GM12891 (cell line): ENCODE measurements around the gene NDUFS7. TPM values are rescaled to one million over a fixed set of nuclear protein-coding genes. Genes with fewer than 3 reads are reported as not detected.

Source experiments
- DNase-seq: peaks from one replicate; pipeline ENCODE4 v3.0.0; 2011; ENCODE audit warnings: low spot score; ENCODE audit not compliant: insufficient read length
- FAIRE-seq: peaks from 2 replicates; lab custom pipeline; 2011; peaks lifted over from hg19 to GRCh38; lab: Jason Lieb, UNC
- PAX5 ChIP-seq: IDR thresholded peaks from 2 replicates; pipeline ENCODE4 v1.6.1; 2011; ENCODE audit warnings: low read length, moderate library complexity, mild to moderate bottlenecking; ENCODE audit not compliant: insufficient read depth, severe bottlenecking
- POLR2A ChIP-seq: IDR thresholded peaks from 2 replicates; pipeline ENCODE4 v1.6.1; 2011; ENCODE audit warnings: low read depth, low read length, control low read depth
- POLR2AphosphoS5 ChIP-seq: IDR thresholded peaks from 2 replicates; pipeline ENCODE4 v1.6.1; 2011; ENCODE audit warnings: low read depth, low read length, control low read depth
- POU2F2 ChIP-seq: IDR thresholded peaks from 2 replicates; pipeline ENCODE4 v1.6.1; 2011; ENCODE audit warnings: low read depth, mild to moderate bottlenecking, control low read depth, low read length, moderate library complexity
- SPI1 ChIP-seq: IDR thresholded peaks from 2 replicates; pipeline ENCODE4 v1.6.1; 2011; ENCODE audit warnings: low read depth, low read length, control low read depth
- TAF1 ChIP-seq: IDR thresholded peaks from 2 replicates; pipeline ENCODE4 v1.6.1; 2011; ENCODE audit warnings: low read depth, low read length, control low read depth
- polyA plus RNA-seq: library from polyadenylated mRNA; unstranded; fragments of >200 nt; gene quantifications from one replicate; pipeline ENCODE4 v1.2.1, GENCODE V29; 2012; ENCODE audit warnings: low read depth, missing spikeins, inconsistent platforms; ENCODE audit not compliant: missing spikeins

Gene NDUFS7
- 82.3 TPM for polyA plus RNA-seq

DNA sequence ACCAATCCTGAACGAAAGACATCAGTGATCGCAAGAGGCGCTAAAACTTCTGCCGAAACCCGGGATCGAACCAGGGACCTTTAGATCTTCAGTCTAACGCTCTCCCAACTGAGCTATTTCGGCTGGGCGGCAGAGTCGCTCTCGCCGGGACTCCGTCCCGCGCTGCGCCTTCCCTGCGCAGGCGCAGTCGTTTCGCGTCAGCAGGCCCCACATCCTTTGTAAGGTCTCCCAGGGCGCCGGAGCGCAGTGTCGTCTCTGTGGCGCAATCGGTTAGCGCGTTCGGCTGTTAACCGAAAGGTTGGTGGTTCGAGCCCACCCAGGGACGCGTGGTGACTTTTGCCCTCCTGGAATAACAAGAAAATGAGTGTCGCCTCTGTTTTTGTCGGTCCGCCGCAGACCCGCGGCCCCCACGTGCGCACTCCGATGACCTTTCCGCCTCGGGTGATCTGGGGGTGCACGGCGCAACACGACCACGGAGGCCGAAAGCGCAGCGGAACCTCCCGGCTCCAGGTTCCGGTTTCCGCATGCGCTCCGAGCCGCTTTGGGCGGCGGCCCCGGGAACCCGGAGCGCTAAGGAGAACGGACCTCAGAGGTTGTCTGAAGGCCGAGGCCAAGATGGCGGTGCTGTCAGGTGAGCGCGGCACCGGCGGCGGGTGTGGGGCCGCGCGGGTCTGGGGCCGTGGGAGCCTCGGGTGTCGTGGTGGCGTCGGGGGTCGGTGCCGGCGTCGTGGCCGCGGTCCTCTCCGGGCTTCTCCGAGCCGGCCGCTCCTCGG lies at the start of gene NDUFS7:
Gene NDUFS7, plus strand, starts transcription at position 596 of the 773 bp plus-strand sequence. Its CDS starts 20 bp downstream, at position 616.
- DNase-seq (peak; percentile 86), FAIRE-seq (peak; percentile 99)
- TF ChIP-seq SPI1 = 0 out of 2 replicates have a peak, but pooled peaks have one; percentile 4
- 0 out of 2 replicates have a peak, but pooled peaks have one; percentile 31 for TF ChIP-seq POLR2A
- TF ChIP-seq POU2F2 = peak; percentile 80; the same call in 1 of the 2 replicates
- TF ChIP-seq PAX5 = peak; percentile 73
- peak; percentile 89; the same call in 1 of the 2 replicates for TF ChIP-seq TAF1
- TF ChIP-seq POLR2AphosphoS5 = 0 out of 2 replicates have a peak, but pooled peaks have one; percentile 66

DNA sequence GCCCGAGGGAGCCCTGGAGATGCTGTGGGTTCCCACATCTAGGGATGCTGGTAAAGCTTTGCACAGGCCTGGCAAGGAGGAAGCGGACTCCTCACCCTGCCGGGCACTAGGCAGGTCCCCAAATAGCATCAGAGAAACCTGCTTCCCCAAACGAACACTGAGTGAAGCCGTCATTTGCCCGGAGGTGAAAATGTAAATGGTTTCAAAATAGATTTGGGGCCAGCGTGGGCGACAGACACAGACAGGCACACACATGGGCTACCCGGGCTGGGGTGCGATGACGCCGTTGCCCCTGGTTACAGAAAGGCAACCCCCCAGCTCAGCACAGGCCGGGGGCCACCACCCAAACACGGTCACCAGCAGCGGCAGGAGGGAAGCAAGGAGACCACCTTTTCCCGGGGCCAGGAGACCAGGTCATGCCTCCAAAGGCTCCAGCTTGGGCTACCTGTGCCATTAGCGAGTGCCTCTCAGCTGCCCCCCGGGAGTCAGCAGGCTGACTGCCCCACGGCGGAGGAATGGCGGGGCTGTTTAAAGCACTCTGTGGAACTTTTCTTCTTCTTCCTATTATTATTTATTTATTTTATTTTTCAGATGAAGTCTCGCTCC lies 47.5 kb upstream of the NDUFS7 start:
- FAIRE-seq = peak; percentile 99
- no peak for TF ChIP-seq PAX5
- peak; percentile 59; the same call in 1 of the 2 replicates for TF ChIP-seq POU2F2
- no peak for TF ChIP-seq TAF1
- TF ChIP-seq SPI1 = peak; percentile 68
- no peak for DNase-seq

DNA sequence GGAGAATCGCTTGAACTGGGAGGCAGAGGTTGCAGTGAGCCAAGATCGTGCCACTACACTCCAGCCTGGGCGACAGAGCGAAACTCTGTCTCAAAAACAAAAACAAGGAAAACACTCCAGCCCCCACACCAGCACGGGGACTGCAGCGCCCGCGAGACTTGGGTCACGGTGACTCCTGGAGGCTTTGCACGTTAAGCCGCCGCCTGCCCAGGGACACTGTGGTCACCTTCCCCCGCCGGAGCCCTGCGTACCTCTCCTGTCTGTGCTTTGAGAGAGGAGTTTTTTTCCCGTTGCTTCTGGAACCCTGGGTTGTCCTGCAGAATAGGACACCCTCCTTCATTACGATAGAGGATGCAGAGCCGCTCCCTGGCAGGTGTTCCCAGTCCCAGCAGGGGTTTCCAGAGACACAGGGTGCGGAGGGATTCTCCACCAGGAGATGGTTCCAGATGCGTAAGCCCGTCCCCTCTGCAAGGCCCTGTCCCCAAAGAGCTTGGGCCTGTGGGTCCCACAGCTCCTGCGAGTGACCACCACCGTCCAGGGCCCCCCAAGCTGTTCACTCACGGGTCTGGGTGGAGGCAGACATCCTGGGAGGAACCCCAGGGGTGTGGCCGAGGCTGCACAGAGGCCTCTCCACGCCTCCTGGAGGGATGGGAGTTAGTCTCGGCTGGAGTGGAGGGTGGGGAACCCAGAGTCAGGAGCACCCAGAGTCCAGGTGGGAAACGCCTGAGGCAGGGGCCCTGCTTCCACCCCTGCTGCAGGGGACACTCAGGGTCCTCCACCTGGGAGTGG lies 42.8 kb upstream of the NDUFS7 start:
- DNase-seq (no peak), FAIRE-seq (no peak)
- TF ChIP-seq POU2F2 (no peak), POLR2A (no peak), TAF1 (no peak), SPI1 (no peak), PAX5 (no peak)

DNA sequence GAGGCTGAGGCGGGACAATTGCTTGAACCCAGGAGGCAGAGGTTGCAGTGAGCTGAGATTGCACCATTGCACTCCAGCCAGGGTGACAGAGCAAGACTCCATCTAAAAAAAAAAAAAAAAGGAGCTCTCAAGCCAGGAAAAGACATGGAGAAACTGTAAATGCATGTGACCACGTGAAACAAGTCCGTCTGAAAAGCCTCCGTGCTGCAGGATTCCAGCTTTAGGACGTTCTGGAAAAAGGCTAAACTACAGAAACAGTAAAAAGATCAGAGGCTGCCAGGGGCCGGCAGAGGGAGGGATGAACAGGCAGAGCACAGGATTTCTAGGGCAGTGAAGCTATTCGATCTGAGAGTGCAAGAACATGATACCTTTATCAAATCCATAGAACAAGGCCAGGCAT lies 40.7 kb upstream of the NDUFS7 start:
- no peak for TF ChIP-seq SPI1
- TF ChIP-seq TAF1 = no peak
- TF ChIP-seq POLR2A = no peak
- TF ChIP-seq PAX5 = no peak
- TF ChIP-seq POU2F2 = no peak
- TF ChIP-seq POLR2AphosphoS5 = no peak
- FAIRE-seq (no peak), DNase-seq (no peak)

DNA sequence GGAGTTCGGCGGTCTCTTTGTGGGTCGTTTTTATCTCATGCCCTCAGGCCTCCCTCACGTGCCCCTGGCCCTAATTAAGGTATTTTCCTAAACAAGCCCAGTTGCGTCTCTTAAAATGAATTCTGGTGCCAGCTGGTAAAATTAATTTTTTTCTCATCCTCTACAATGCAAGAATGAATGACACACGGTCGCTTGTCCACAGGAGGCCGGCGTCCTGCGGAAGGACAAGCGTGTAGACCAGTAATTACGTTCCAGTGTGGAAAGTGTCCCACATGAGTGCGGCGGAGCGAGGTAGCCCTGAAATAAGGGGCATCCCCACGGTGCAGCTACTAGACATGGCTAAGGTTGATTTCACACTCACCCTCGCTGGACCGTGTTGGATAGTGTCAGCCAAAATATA lies 34.5 kb upstream of the NDUFS7 start:
- FAIRE-seq = no peak
- TF ChIP-seq POU2F2 (no peak), SPI1 (no peak), PAX5 (no peak), POLR2A (no peak), TAF1 (no peak), POLR2AphosphoS5 (no peak)
- no peak for DNase-seq

DNA sequence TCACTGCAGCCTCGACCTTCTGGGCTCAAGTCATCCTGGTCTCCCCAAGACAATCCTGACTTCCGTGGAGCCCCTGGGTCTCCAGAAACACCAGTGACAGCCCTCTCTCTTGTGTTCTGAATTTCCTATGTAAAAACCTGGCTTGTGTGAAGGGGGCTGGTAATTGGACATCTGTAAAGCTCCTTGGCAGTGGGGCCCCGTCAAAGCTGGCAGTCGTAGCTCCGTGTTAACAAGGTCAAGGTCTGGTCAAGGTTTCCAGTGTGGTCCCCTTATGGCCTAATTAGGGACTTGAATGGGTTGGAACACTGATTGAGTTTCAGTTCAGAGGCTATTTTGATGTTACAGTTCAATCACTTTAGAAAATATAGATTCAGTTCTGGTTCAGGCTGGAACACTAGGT lies 32.8 kb upstream of the NDUFS7 start:
- DNase-seq (no peak), FAIRE-seq (no peak)
- TF ChIP-seq POU2F2 (no peak), POLR2A (no peak), SPI1 (no peak), POLR2AphosphoS5 (no peak), PAX5 (no peak), TAF1 (no peak)

DNA sequence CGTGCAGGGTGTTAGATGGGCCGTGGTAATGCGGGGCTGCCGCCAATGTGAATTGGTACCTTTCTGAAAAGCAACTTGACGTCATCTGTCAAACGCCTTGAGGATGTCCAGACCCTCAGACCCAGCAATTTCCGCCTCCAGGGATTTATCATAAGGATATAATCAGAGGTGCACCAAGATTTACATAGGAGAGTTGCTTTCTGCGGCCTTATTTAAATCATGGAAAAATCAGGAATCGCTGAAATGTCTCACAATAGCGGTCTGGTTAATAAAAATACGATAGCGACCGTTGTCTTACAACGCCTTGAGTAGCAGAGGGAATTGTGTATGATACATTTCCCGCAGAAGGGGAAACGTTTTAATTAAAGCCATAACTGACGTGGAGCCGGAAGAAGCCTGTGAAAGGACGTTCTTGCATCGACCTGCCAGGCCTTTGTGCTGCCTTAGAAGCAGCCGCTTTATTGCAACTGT lies 32.3 kb upstream of the NDUFS7 start:
- DNase-seq (no peak), FAIRE-seq (no peak)
- TF ChIP-seq POLR2A (no peak), TAF1 (no peak), POU2F2 (no peak), POLR2AphosphoS5 (no peak), PAX5 (no peak), SPI1 (no peak)

DNA sequence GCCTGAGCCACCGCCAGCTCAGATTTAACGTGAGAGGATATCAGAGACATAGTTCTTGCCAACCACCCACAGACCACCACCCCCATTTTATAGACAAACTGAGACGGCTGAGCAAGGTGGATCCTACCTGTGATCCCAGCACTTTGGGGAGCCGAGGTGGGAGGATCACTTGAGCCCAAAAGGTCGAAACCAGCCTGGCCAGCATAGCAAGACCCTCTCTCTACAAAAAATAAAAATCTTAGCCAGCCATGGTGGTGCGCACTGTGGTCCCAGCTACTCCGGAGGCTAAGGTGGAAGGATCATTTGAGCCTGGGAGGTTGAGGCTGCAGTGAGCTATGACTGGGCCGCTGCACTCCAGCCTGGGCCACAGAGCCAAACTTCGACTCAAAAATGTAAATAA lies 30.6 kb upstream of the NDUFS7 start:
- FAIRE-seq (no peak), DNase-seq (no peak)
- TF ChIP-seq PAX5 (no peak), SPI1 (no peak)

DNA sequence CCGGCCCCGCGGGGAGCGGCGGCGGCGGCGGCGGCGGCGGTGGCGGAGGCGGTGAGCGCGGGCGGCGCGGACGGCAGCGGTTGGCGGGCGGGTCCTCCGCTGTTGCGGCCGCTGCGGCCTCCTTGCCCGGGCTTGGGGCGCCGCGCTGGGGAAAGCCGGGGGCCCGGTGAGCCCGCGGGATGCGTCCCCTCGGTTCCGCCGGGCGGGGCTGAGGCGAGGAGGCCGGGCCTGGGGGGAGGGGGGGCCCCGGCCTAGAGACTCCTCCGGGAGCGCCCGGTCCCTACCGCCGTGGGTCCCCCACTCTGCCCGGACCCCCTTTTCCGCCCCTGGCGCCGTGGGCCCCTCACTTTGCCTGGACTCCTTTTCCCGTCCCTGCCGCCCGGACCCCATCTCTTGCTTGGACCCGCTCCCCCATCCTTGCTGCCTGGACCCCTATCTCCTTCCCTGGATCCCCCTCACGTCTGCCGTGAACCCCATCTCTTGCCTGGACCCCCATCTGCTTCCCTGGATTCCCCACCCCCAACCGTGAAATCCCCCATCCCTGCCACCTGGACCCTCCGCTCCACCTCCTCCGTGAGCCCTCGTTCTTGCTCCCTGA lies 28.6 kb upstream of the NDUFS7 start:
- no peak for TF ChIP-seq PAX5
- TF ChIP-seq SPI1 = no peak
- no peak for TF ChIP-seq POLR2AphosphoS5
- no peak for TF ChIP-seq POLR2A
- TF ChIP-seq POU2F2 = no peak
- no peak for TF ChIP-seq TAF1
- DNase-seq (peak; percentile 74), FAIRE-seq (peak; percentile 9)
